Activated gamma-delta T cell (primary cell): Measurements from ENCODE around the gene ARHGAP10.

Experiments used
- DNase-seq: peaks from one replicate; lab custom pipeline; 2025; lab: John Stamatoyannopoulos, UW

Gene ARHGAP10

GRCh38 chr4:147825451-147826287, 93.8 kb downstream of the ARHGAP10 start:
- no peak for DNase-seq

GRCh38 chr4:147826288-147826646, 94.4 kb downstream of the ARHGAP10 start:
- no peak for DNase-seq

- DNase-seq: no peak
These were observed 96.5 kb downstream of the ARHGAP10 start for GRCh38 chr4:147828331-147828905.

- DNase-seq: no peak
These were observed 97.7 kb downstream of the ARHGAP10 start for GRCh38 chr4:147829401-147830101.

- no peak for DNase-seq
These were observed 98.2 kb downstream of the ARHGAP10 start for GRCh38 chr4:147830102-147830463.

- DNase-seq: no peak
These were observed 99.1 kb downstream of the ARHGAP10 start for GRCh38 chr4:147830987-147831386.

- no peak for DNase-seq
These were observed 99.8 kb downstream of the ARHGAP10 start for GRCh38 chr4:147831551-147832171.

GRCh38 chr4:147833254-147833653, 101.4 kb downstream of the ARHGAP10 start:
- no peak for DNase-seq

GRCh38 chr4:147833741-147834140, 101.9 kb downstream of the ARHGAP10 start:
- DNase-seq: no peak

- DNase-seq: no peak
These were observed 102.6 kb downstream of the ARHGAP10 start for GRCh38 chr4:147834480-147834879.

GRCh38 chr4:147836807-147837206, 104.9 kb downstream of the ARHGAP10 start:
- DNase-seq: no peak

- DNase-seq: no peak
These were observed 105.5 kb downstream of the ARHGAP10 start for GRCh38 chr4:147837435-147837834.

GRCh38 chr4:147837854-147838253, 106.0 kb downstream of the ARHGAP10 start:
- DNase-seq: no peak

- DNase-seq: no peak
These were observed 107.3 kb downstream of the ARHGAP10 start for GRCh38 chr4:147839200-147839599.

GRCh38 chr4:147839663-147840062, 107.8 kb downstream of the ARHGAP10 start:
- no peak for DNase-seq

GRCh38 chr4:147840838-147841738, 109.2 kb downstream of the ARHGAP10 start:
- no peak for DNase-seq

GRCh38 chr4:147842573-147842972, 110.7 kb downstream of the ARHGAP10 start:
- no peak for DNase-seq

GRCh38 chr4:147843162-147843561, 111.3 kb downstream of the ARHGAP10 start:
- DNase-seq: no peak

- DNase-seq: no peak
These were observed 112.9 kb downstream of the ARHGAP10 start for GRCh38 chr4:147844781-147845180.

GRCh38 chr4:147846318-147847155, 114.6 kb downstream of the ARHGAP10 start:
- DNase-seq: no peak
